D721Med (cell line): ENCODE data around the gene FAM98C.
A peak's percentile ranks its signal among the peaks of the same experiment; 100 is the strongest.
"Not testable (repeated sequence)": the region's sequence is repeated elsewhere in the genome, so short reads cannot be mapped to it uniquely, and the experiment has no call there.

Source experiments
- DNase-seq: peaks from one replicate; pipeline ENCODE4 v3.0.0; 2011; ENCODE audit warnings: low spot score; ENCODE audit not compliant: insufficient read length
- FAIRE-seq: peaks from 2 replicates; lab custom pipeline; 2011; peaks lifted over from hg19 to GRCh38; lab: Jason Lieb, UNC
- TF ChIP-seq, protein P1 (sequence below): IDR thresholded peaks from 2 replicates; pipeline ENCODE4 v1.5.1; 2012; ENCODE audit warnings: mild to moderate bottlenecking, control low read depth; ENCODE audit not compliant: insufficient read depth; ENCODE audit errors: missing control alignments

FAM98C gene

DNA sequence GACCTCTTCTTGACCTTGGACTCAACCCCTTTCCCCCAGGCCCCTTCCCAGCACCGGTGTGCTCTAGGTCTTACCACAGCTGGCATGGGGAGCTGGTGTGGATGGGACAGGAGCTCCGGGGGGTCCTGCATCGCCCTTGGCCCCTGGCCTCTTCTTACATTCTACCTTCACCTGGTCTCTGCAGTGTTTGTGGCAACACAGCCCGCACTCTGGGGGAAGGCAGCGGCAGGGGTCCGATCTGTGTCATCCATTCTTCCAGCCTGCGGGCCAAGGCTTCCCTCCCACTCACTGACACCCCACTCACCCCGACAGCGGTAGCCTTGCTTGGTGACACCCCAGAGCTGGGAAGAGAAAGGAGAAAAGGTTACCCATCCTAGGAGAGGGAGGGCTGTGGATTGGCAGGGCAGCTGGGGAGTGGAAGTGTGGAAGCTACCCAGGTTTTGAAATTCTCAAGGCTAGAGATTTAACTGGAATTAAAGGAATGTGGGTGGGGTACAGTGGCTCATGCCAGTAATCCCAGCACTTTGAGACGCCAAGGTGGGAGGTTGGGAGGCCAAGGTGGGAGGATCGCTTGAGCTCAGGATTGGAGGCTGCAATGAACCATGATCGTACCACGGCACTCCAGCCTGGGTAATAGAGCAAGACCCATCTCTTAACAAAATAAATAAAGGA, 8.3 kb downstream of the FAM98C start:
- FAIRE-seq (no peak), DNase-seq (no peak)
- TF ChIP-seq, protein P1, sequence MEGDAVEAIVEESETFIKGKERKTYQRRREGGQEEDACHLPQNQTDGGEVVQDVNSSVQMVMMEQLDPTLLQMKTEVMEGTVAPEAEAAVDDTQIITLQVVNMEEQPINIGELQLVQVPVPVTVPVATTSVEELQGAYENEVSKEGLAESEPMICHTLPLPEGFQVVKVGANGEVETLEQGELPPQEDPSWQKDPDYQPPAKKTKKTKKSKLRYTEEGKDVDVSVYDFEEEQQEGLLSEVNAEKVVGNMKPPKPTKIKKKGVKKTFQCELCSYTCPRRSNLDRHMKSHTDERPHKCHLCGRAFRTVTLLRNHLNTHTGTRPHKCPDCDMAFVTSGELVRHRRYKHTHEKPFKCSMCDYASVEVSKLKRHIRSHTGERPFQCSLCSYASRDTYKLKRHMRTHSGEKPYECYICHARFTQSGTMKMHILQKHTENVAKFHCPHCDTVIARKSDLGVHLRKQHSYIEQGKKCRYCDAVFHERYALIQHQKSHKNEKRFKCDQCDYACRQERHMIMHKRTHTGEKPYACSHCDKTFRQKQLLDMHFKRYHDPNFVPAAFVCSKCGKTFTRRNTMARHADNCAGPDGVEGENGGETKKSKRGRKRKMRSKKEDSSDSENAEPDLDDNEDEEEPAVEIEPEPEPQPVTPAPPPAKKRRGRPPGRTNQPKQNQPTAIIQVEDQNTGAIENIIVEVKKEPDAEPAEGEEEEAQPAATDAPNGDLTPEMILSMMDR: no peak

DNA sequence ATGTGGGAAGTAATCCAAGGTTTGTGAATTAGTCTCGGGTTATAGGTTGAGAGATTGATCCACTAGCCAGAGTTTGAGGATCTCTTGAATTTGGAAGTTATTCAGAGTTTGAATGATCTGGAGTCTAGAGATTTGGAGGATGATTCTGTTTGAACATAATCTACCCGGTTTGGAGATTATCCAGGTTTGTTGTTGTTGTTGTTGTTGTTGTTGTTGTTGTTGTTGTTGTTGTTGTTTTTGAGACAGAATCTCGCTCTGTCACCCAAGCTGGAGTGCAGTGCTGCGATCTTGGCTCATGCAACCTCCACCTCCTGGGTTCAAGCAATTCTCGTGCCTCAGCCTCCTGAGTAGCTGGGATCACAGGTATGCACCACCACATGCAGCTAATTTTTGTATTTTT, 9.0 kb downstream of the FAM98C start:
- FAIRE-seq, DNase-seq: not testable (repeated sequence)

DNA sequence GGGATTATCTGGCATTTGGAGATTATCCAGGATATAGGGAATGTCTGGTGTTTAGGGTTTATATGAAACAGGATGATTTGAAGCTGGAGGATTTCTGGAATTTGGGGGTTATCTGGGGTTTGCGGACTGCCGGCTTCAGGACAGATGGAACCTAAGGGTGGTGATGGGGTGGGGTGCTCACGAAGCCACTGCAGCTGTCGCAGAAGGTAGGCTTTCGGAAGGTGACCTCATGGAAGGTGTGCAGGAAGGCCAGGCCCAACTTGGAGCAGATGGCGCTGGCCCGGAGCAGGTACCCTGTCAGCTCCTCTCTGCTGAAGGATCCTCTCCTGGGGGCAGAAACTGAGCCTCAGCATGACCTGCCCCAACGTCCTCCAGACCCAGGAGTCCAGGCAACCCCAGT, 9.6 kb downstream of the FAM98C start:
- peak; percentile 58 for DNase-seq
- no peak for FAIRE-seq
- TF ChIP-seq, protein P1: no peak

DNA sequence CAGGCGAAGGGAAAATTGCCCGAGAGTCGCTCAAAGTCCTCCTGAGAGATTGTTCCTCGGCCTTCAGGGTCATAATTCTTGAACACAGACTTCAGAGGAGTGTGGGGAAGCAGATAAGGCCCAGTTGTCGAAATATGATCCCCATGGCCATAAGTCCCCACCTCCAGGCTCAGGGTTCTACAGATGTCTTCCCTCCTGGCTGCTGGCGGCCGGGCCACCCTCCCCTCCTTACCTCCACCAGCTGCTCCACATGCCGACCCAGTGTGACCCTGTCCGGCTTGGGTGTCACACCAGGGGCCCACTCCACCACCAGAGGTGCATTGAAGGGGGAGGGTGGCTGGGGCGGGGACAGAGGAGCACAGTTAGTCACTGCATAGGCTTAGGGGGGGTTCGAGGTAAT, 10.1 kb downstream of the FAM98C start:
- FAIRE-seq: no peak
- no peak for DNase-seq

DNA sequence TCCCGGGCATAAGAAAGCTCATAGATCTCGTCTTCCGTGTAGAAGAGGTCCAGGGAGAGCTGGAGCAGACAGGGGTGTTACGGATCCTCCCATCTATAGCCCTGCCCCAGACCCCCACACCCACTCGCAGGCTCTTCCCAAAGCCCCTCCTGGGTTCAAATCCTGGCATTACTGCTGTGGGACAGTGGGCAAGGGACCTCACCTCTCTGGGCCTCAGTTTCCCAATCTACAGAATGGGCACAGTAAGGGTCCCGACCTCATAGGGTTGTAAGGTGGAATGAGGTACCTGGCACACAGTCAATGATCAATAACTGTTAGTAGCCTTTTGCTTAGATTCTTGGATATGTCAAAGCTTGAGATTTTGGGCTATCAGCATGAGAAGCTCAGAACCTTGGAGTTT, 10.5 kb downstream of the FAM98C start:
- DNase-seq (no peak), FAIRE-seq (no peak)
- TF ChIP-seq, protein P1: no peak

More for the DNA sequence above, 10.1 kb downstream of the FAM98C start:
- TF ChIP-seq, protein P1: no peak

DNA sequence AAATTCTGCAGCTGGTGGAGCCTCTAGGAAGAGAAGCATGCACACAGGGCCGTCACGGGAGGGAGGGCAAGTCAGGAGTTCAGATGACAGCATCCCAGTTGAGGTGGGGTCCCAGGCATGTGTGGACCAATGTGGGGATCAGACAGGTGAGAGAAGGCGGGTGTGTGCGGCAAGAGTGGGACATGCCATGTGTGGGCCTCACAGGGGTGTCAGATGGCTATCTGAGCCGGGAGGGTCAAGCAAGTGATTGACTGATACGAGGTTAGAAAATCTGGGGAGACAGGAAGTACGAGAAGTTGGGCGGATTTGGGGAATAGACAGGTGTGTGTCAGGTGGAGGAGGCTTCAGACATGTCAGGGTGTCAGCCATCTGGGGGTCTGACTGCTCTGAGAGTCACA, 14.3 kb downstream of the FAM98C start:
- FAIRE-seq (no peak), DNase-seq (no peak)
- TF ChIP-seq, protein P1: no peak

DNA sequence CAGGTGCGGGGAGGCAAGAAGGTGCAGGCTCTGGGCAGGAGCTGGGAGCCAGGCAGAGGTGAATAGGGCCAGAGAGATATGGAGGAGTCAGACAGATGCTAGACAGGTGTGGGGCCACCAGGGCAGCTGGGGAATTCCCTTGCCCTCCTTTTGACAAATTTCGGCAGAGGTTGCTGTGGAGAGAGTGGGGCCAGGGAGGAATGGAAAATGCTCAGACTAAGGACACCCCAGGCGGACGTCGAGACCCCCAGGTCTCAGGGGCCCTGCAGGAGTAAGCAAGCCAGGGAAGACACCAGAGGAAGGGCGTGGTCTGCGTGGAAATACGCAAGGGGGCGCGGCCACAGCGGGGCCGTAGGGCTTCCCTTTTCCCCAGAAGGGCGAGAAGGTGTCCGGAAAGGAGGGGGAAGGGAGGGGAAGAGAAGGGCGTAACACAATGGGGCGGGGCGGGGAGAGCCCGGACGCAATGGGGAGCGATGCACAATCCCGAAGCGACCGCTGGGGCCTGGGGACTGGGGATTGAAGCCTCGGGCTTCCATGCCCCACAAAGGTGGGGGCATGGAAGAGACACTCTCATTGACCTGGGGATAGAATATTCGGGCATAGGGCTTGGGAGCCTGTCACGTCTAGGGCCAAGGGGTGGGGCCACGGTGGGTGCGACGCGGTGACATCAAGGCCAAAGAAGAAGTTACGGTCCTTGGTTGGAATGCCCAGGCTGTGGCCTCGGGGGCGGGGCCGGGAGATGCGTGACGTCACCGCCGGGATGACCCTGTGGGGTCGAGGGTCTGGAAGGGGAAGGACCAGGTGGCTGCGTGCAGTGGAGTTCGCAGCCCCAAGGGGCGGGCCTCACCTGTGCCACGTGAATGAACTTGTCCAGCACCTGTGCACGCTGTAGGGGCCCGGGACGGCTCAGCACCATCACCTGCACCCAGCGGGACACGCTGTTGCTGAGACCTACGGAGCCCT, 14.9 kb downstream of the FAM98C start:
- TF ChIP-seq, protein P1: no peak
- DNase-seq (no peak), FAIRE-seq (no peak)
